ENCODE measurements around the gene TPX2. TPM values are rescaled to one million over a fixed set of nuclear protein-coding genes. Genes with fewer than 3 reads are reported as not detected.

The TPX2 gene
- total RNA-seq, 1 donor from 2014 or later = 278 TPM

DNA sequence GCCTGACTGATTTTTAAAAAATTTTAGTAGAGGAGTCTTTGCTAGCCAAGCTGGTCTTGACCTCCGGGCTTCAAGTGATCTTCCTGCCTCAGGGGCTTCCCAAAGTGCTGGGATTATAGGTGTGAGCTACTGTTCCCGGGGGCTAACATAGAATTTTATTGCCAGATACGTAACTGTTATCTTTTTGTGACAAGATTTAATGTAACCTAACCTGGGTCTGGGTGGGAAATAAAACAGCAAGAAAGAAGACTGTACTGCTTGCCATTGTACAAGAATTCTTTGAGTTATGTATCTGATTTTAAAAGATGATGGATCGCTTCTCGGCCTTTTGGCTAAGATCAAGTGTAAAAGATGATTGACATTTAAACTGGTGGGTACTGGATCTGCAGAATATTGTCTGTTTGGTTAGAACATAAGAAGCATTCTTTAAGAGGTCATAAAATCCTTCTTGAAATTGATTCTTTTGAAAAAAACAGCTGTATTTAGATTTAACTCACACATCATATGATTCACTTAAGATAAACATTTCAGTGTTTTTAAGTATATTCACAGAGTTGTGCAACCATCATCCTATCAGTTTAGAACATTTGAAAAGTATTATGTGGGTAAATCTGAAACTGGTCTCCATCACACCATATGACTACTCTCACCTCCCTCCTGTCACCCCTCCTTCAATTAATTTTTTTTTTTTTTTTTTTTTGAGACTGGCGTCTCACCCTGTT is 21.6 kb downstream of the TPX2 start:
- no peaks in the 10 kb centered on the region for H3K4me1 ChIP-seq
- TF ChIP-seq EZH2phosphoT487 (IDR thresholded peaks at IDR 0.05) = no peak
- TF ChIP-seq EZH2 (IDR thresholded peaks at IDR 0.05) = no peak
- TF ChIP-seq, protein P1, sequence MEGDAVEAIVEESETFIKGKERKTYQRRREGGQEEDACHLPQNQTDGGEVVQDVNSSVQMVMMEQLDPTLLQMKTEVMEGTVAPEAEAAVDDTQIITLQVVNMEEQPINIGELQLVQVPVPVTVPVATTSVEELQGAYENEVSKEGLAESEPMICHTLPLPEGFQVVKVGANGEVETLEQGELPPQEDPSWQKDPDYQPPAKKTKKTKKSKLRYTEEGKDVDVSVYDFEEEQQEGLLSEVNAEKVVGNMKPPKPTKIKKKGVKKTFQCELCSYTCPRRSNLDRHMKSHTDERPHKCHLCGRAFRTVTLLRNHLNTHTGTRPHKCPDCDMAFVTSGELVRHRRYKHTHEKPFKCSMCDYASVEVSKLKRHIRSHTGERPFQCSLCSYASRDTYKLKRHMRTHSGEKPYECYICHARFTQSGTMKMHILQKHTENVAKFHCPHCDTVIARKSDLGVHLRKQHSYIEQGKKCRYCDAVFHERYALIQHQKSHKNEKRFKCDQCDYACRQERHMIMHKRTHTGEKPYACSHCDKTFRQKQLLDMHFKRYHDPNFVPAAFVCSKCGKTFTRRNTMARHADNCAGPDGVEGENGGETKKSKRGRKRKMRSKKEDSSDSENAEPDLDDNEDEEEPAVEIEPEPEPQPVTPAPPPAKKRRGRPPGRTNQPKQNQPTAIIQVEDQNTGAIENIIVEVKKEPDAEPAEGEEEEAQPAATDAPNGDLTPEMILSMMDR (IDR thresholded peaks at IDR 0.05) = no peak
- H3K27ac ChIP-seq = no peak overlapping the region
- H3K4me2 ChIP-seq = no peak overlapping the region
- no peak overlapping the region for H3K4me3 ChIP-seq
- peaks cover 83% of the 10 kb centered on the region for H3K79me2 ChIP-seq (ENCODE audit: low read depth)
- H3K9me3 Mint-ChIP-seq = no peaks in the 10 kb centered on the region
- no peak overlapping the region for H3K27ac Mint-ChIP-seq
- H3K36me3 ChIP-seq = peaks cover 20% of the 10 kb centered on the region
- no peaks in the 10 kb centered on the region for H3K27me3 ChIP-seq
- H4K20me1 ChIP-seq (ENCODE audit: low read depth) = peaks cover 44% of the 10 kb centered on the region
- H3K9me3 ChIP-seq (ENCODE audit: low read depth) = no peaks in the 10 kb centered on the region
- no peaks in the 10 kb centered on the region for H3K4me1 Mint-ChIP-seq
- H3F3A ChIP-seq (ENCODE audit: low read depth) = peaks cover 6% of the 10 kb centered on the region
- H2AFZ ChIP-seq (replicated peaks) = no peak overlapping the region
- H3K4me3 Mint-ChIP-seq = no peak overlapping the region
- DNase-seq (ENCODE audit: low spot score) = no peak
- H3K9ac ChIP-seq = no peak overlapping the region
- no peaks in the 10 kb centered on the region for H3K27me3 Mint-ChIP-seq (ENCODE audit: insufficient read depth, low read depth)
- H3K36me3 Mint-ChIP-seq = peaks cover 47% of the 10 kb centered on the region

DNA sequence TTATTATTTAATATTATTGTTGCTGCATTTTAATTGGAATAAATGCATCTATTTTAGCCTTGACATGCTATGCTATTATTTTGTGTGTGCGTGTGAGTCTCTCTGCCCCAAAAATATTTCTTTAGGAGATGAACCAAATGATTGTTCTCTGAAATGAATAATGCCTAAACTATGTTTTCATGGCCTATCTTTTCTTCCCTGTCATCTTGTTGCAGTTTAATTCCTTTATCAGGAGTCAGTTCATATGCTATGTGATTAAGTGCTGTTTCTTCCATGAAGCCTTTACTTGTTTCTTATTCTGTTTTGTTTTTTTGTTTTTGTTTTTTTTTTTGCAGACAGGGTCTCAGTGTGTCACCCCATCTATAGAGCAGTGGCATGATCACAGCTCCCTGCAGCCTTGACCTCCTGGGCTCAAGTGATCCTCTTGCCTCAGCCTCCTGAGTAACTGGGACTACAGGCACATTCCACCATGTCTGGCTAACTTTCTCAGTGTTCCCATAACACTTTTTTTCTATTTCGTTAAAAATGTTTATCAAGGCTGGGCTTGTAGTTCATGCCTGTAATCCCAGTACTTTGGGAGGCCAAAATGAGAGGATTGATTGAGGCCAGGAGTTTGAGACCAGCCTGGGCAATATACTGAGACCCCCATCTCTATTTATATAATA is 25.7 kb downstream of the TPX2 start:
- Histone ChIP-seq H3K36me3 (peaks cover 15% of the 10 kb centered on the region), H3K4me3 (no peak overlapping the region), H3F3A (ENCODE audit: low read depth) (peaks cover 6% of the 10 kb centered on the region), H3K79me2 (ENCODE audit: low read depth) (peaks cover 57% of the 10 kb centered on the region), H4K20me1 (ENCODE audit: low read depth) (peaks cover 14% of the 10 kb centered on the region), H3K4me1 (no peaks in the 10 kb centered on the region), H3K4me2 (no peak overlapping the region), H3K27ac (no peak overlapping the region), H3K9ac (no peak overlapping the region), H3K27me3 (no peaks in the 10 kb centered on the region), H3K9me3 (ENCODE audit: low read depth) (no peaks in the 10 kb centered on the region), H2AFZ (replicated peaks) (no peak overlapping the region)
- Mint-ChIP-seq H3K9me3 (no peaks in the 10 kb centered on the region), H3K4me3 (no peak overlapping the region), H3K36me3 (peaks cover 48% of the 10 kb centered on the region), H3K27me3 (ENCODE audit: insufficient read depth, low read depth) (peaks cover 4% of the 10 kb centered on the region), H3K27ac (no peak overlapping the region), H3K4me1 (no peaks in the 10 kb centered on the region)
- TF ChIP-seq, protein P1 (IDR thresholded peaks at IDR 0.05) = no peak
- TF ChIP-seq EZH2 (IDR thresholded peaks at IDR 0.05) (no peak), EZH2phosphoT487 (IDR thresholded peaks at IDR 0.05) (no peak)
- no peak for DNase-seq (ENCODE audit: low spot score)

DNA sequence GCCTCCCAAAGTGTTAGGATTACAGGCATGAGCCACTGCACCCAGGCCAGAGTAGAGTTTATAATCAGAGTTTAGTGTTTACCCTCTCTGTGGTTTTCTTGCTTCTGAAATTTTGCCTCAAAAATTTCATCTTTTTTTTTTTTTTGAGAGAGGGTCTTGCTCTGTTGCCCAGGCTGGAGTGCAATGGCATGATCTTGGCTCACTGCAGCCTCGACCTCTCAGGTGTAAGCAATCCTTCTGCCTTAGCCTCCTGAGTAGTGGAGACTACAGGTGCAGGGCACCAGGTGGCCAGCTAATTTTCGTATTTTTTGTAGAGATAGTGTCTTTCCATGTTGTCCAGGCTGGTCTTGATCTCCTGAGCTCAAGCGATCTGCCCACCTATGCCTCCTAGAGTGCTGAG is 28.7 kb downstream of the TPX2 start:
- TF ChIP-seq EZH2 (IDR thresholded peaks at IDR 0.05) = no peak
- TF ChIP-seq, protein P1 (IDR thresholded peaks at IDR 0.05) = no peak
- no peak for TF ChIP-seq EZH2phosphoT487 (IDR thresholded peaks at IDR 0.05)
- H3K9ac ChIP-seq = no peak overlapping the region
- peaks cover 33% of the 10 kb centered on the region for H3K79me2 ChIP-seq (ENCODE audit: low read depth)
- H3K4me2 ChIP-seq = no peak overlapping the region
- peaks cover 17% of the 10 kb centered on the region for H4K20me1 ChIP-seq (ENCODE audit: low read depth)
- Mint-ChIP-seq H3K9me3 (no peaks in the 10 kb centered on the region), H3K36me3 (peaks cover 40% of the 10 kb centered on the region), H3K4me1 (no peaks in the 10 kb centered on the region), H3K27me3 (ENCODE audit: insufficient read depth, low read depth) (peaks cover 4% of the 10 kb centered on the region), H3K4me3 (no peak overlapping the region), H3K27ac (no peak overlapping the region)
- no peak overlapping the region for H3K4me3 ChIP-seq
- peaks cover 27% of the 10 kb centered on the region for H3K36me3 ChIP-seq
- no peak for DNase-seq (ENCODE audit: low spot score)
- no peaks in the 10 kb centered on the region for H3K9me3 ChIP-seq (ENCODE audit: low read depth)
- no peak overlapping the region for H3K27ac ChIP-seq
- no peak overlapping the region for H2AFZ ChIP-seq (replicated peaks)
- H3K4me1 ChIP-seq = no peaks in the 10 kb centered on the region
- H3K27me3 ChIP-seq = no peaks in the 10 kb centered on the region
- H3F3A ChIP-seq (ENCODE audit: low read depth) = peaks cover 6% of the 10 kb centered on the region
